Naive thymus-derived CD4-positive, alpha-beta T cell (primary cell): ENCODE measurements around the gene NCEH1. TPM values are rescaled to one million over a fixed set of nuclear protein-coding genes. Genes with fewer than 3 reads are reported as not detected.

Experiments used
- ATAC-seq: fragments of 150-1000 bp; cut with Tn5 transposase; 2 replicates; pipeline ENCODE4 v1.10.0; 2021; ENCODE audit warnings: mild to moderate bottlenecking, moderate library complexity
- CTCF ChIA-PET: fragments of 350-600 bp; sonication (Branson Sonifier 250); formaldehyde crosslinking; loops from one replicate; lab custom pipeline; 2021; ENCODE audit warnings: antibody characterized with exemption; lab: Charles Lee
- POLR2A ChIA-PET: fragments of 350-600 bp; sonication (Branson Sonifier 250); formaldehyde crosslinking; loops from one replicate; lab custom pipeline; 2021; ENCODE audit warnings: antibody characterized with exemption, inconsistent platforms; lab: Charles Lee
- DNase-seq, 9 donors: peaks; one replicate each; pipeline versions ENCODE4 v3.0.0 to v3.0.0-alpha.2; 2020 to 2022; ENCODE audit warnings: mixed read lengths in 1 of 9
- H3K27ac ChIP-seq: one replicate; pipeline ENCODE4 v1.7.0; 2013; ENCODE audit warnings: mild to moderate bottlenecking, low read depth, low read length, moderate library complexity
- H3K27me3 ChIP-seq, 2 donors: one replicate each; pipeline ENCODE4 v1.7.0; 2013; ENCODE audit warnings: low read length in 2 of 2, mild to moderate bottlenecking in 2 of 2, moderate library complexity in 2 of 2; ENCODE audit not compliant: control insufficient read depth in 2 of 2, insufficient read depth in 2 of 2
- H3K36me3 ChIP-seq, 3 experiments: 1 replicate in 2 of 3; 2 replicates in 1 of 3; pipeline ENCODE4 v1.7.0; 2013; ENCODE audit warnings: low read length in 3 of 3, mild to moderate bottlenecking in 3 of 3, moderate library complexity in 1 of 3; ENCODE audit not compliant: insufficient read depth in 3 of 3, control insufficient read depth in 2 of 3
- H3K4me1 ChIP-seq, 2 donors: one replicate each; pipeline ENCODE4 v1.7.0; 2013; ENCODE audit warnings: low read length in 2 of 2, mild to moderate bottlenecking in 2 of 2, moderate library complexity in 1 of 2; ENCODE audit not compliant: control insufficient read depth in 2 of 2, insufficient read depth in 2 of 2
- H3K4me3 ChIP-seq: 2 replicates; pipeline ENCODE4 v1.7.0; 2013; ENCODE audit warnings: mild to moderate bottlenecking, low read length
- H3K9me3 ChIP-seq, 3 experiments: 1 replicate in 2 of 3; 2 replicates in 1 of 3; pipeline ENCODE4 v1.7.0; 2013; ENCODE audit warnings: low read length in 3 of 3; ENCODE audit not compliant: control insufficient read depth in 2 of 3
- H3K27ac Mint-ChIP-seq, 9 donors: one replicate each; pipeline ENCODE4 v1.8.0; 2020 to 2022; ENCODE audit warnings: mixed read lengths in 9 of 9, mild to moderate bottlenecking in 8 of 9, moderate library complexity in 5 of 9, inconsistent platforms in 2 of 9
- H3K27me3 Mint-ChIP-seq, 5 donors: one replicate each; pipeline ENCODE4 v1.8.0; 2021 to 2022; ENCODE audit warnings: mixed read lengths in 5 of 5, mild to moderate bottlenecking in 1 of 5
- H3K36me3 Mint-ChIP-seq, 5 donors: one replicate each; pipeline ENCODE4 v1.8.0; 2020 to 2022; ENCODE audit warnings: mixed read lengths in 5 of 5, mild to moderate bottlenecking in 3 of 5, inconsistent platforms in 1 of 5
- H3K4me1 Mint-ChIP-seq, 7 donors: one replicate each; pipeline ENCODE4 v1.8.0; 2020 to 2022; ENCODE audit warnings: mixed read lengths in 7 of 7, mild to moderate bottlenecking in 3 of 7, inconsistent platforms in 1 of 7
- H3K4me3 Mint-ChIP-seq, 10 donors: one replicate each; pipeline ENCODE4 v1.8.0; 2020 to 2022; ENCODE audit warnings: mild to moderate bottlenecking in 10 of 10, mixed read lengths in 10 of 10, moderate library complexity in 6 of 10, inconsistent platforms in 2 of 10
- H3K9me3 Mint-ChIP-seq, 11 donors: one replicate each; pipeline ENCODE4 v1.8.0; 2020 to 2022; ENCODE audit warnings: mixed read lengths in 11 of 11, mild to moderate bottlenecking in 4 of 11, inconsistent platforms in 1 of 11, moderate library complexity in 1 of 11
- intact Hi-C, 2 donors: fragments of 100-400 bp; cut with micrococcal nuclease; formaldehyde crosslinking; loops; one replicate each; pipeline ENCODE4 v1.15.1; 2023
- polyA plus RNA-seq, 2 donors: library from polyadenylated mRNA; unstranded; fragments of 300-500 nt; fragmentation: Illumina TruSeq; gene quantifications; one replicate each; pipeline ENCODE4 v1.2.3, GENCODE V29; 2021
- total RNA-seq, 6 experiments: library from RNA in 5 of 6; stranded (reverse) in 5 of 6; gene quantifications; 1 replicate in 5 of 6; 2 replicates in 1 of 6; pipeline ENCODE4 v1.2.3 and lab custom pipeline; 2021 to 2026

NCEH1 gene
- total and polyA plus RNA-seq, 7 experiments from 2014 or later = 1.2 to 8.9 (median 3.5) TPM

DNA sequence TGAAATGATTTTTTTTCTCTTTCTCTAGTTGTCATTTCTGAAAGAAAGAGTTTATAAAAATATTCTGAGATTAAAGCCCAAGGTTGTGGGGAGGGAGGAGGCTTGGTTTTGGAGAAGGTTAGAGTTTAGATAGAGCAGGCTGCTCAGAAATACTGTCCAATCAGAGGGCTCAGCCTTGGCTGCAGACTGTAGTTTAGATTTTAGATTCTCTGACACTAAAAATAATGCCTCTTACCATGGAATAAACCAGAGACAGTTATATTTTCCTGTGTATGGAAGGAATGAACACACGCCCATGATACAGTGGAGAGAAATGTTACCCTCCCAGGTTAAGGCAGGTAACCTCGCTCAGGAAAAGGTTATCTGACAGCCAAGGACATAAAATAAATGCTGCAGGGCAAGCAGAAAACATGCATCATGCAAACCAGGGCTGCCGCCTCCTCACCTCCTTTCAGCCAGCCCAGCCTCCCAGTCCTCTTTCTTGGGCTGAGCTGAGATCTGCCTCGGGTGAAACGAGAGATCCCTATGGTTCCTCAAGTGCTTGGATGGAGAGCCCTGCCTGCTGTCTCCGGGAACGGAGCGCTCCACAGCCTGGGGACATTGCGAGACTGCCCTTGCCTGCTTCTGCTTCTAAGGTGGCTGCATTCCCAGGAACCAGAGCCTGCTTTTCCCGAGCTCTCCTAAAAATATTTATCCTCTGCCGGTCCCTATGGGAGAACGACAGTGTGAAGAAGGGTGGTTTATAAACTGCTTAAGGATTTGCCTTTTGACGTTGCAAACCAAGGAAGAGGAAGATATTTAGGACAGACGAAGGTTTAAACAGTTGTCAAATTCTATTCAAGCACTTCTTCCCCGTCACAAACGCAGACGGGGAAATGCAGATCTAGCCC lies 848 bp downstream of the NCEH1 start:
- Mint-ChIP-seq H3K9me3 (no peaks in the 10 kb centered on the region), H3K4me3 (peak overlapping the region; percentile 93 to 98 (median 97)), H3K27me3 (peaks cover 0 to 17% (median 0%) of the 10 kb centered on the region in 5 donors), H3K4me1 (peaks cover 12 to 26% (median 21%) of the 10 kb centered on the region in 7 donors), H3K27ac (peak overlapping the region; percentile 53 to 95 (median 82)), H3K36me3 (no peaks in the 10 kb centered on the region)
- Histone ChIP-seq H3K4me3 (peak overlapping the region; percentile 90), H3K9me3 (no peaks in the 10 kb centered on the region), H3K27ac (peak overlapping the region; percentile 45), H3K27me3 (no peaks in the 10 kb centered on the region), H3K36me3 (no peaks in the 10 kb centered on the region), H3K4me1 (peaks cover 5 to 13% of the 10 kb centered on the region in 2 donors)
- CTCF ChIA-PET = interaction anchor here (0.6 to 0.7 kb wide), 2 partner anchors 100 to 987 kb away, joined by 3 to 4 read pairs; no protein-coding TSS in a partner anchor
- DNase-seq (peak in 3 of 9 donors; percentile 8 to 24 (median 12)), ATAC-seq (peak; percentile 3)
- POLR2A ChIA-PET = interaction anchor here (0.6 kb wide), 1 partner anchor 12 kb away, joined by 3 read pairs; no protein-coding TSS in a partner anchor
- intact Hi-C loops = loop anchor here in 1 of 2 donors (2.0 kb wide), 1 partner anchor 603 kb away; no protein-coding TSS in a partner anchor

DNA sequence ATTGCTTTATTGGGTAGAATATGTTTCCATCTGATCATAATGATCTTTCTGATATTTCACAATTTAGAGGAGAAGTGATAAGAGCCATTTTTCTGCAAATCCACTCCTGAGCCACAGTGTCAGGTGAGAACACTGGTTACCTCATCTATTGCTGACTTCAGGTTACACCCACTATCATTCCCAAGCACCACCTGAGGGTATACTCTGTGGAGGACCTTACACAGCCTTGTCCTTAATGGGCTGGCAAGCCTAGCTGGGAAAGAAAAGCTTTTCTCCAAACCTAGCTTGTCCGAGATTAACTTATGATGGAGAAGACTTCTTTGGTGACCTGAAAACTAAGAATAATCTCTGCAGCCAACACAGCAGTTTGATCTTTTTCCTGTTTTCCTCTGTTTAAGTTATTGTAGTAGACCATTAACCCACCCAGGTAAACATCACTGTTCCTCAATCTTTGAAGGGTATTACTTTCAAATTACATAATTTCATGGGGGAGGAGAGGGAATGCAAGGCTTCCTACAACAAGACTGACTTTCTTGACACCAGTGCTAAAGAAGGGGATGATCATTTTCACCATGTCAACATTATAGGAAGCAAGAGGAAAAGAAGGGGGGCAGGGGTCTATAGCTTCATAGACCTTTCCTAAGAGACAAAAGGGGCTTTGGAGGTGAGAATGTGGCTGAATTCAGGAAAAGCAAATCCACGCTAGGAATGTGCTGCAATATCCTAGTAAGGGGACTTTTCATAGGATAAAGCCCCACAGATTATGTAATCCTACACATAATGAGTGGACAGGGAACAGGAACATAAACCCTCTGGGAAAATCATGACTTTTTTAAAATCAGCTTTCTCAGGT lies 1.7 kb downstream of the NCEH1 start:
- H3K4me1 Mint-ChIP-seq = peaks cover 14 to 29% (median 21%) of the 10 kb centered on the region in 7 donors
- no peaks in the 10 kb centered on the region for H3K9me3 Mint-ChIP-seq
- no peaks in the 10 kb centered on the region for H3K36me3 Mint-ChIP-seq
- Histone ChIP-seq H3K9me3 (no peaks in the 10 kb centered on the region), H3K4me1 (peaks cover 5 to 13% of the 10 kb centered on the region in 2 donors), H3K4me3 (peak overlapping the region; percentile 90), H3K36me3 (no peaks in the 10 kb centered on the region), H3K27ac (no peak overlapping the region), H3K27me3 (no peaks in the 10 kb centered on the region)
- ATAC-seq (no peak), DNase-seq (no peak)
- ChIA-PET CTCF (interaction anchor here (1.1 kb wide), 1 partner anchor 36 kb away, joined by 3 read pairs; no protein-coding TSS in a partner anchor), POLR2A (interaction anchor here (0.6 kb wide), 1 partner anchor 12 kb away, joined by 3 read pairs; no protein-coding TSS in a partner anchor)
- H3K4me3 Mint-ChIP-seq = peak overlapping the region; percentile 49 to 98 (median 97)
- intact Hi-C loops = no loop called here
- peaks cover 0 to 17% (median 0%) of the 10 kb centered on the region in 5 donors for H3K27me3 Mint-ChIP-seq
- peak overlapping the region in 1 of 9 donors; percentile 82 for H3K27ac Mint-ChIP-seq

GRCh38 chr3:172707967-172708366 lies 2.9 kb downstream of the NCEH1 start:
- ATAC-seq = no peak

GRCh38 chr3:172707030-172707429 lies 3.8 kb downstream of the NCEH1 start:
- ATAC-seq (no peak), DNase-seq (no peak)
- Histone ChIP-seq H3K4me1 (peaks cover 5 to 13% of the 10 kb centered on the region in 2 donors), H3K9me3 (no peaks in the 10 kb centered on the region), H3K4me3 (no peak overlapping the region), H3K36me3 (no peaks in the 10 kb centered on the region), H3K27ac (no peak overlapping the region), H3K27me3 (no peaks in the 10 kb centered on the region)
- Mint-ChIP-seq H3K9me3 (no peaks in the 10 kb centered on the region), H3K36me3 (peaks cover 0 to under 1% (median 0%) of the 10 kb centered on the region in 5 donors), H3K4me1 (peaks cover 15 to 34% (median 22%) of the 10 kb centered on the region in 7 donors), H3K4me3 (no peak overlapping the region), H3K27ac (no peak overlapping the region), H3K27me3 (peaks cover 0 to 5% (median 0%) of the 10 kb centered on the region in 5 donors)
- POLR2A ChIA-PET = interaction anchor here (0.7 kb wide), 1 partner anchor 1209 kb away, joined by 3 read pairs; no protein-coding TSS in a partner anchor
- intact Hi-C loops = no loop called here
- CTCF ChIA-PET = no interaction called here

More at GRCh38 chr3:172707967-172708366, 2.9 kb downstream of the NCEH1 start:
- Mint-ChIP-seq H3K36me3 (no peaks in the 10 kb centered on the region), H3K9me3 (no peaks in the 10 kb centered on the region), H3K4me3 (no peak overlapping the region), H3K4me1 (peaks cover 14 to 34% (median 21%) of the 10 kb centered on the region in 7 donors), H3K27ac (peak overlapping the region in 1 of 9 donors; percentile 25), H3K27me3 (peaks cover 0 to 10% (median 0%) of the 10 kb centered on the region in 5 donors)
- Histone ChIP-seq H3K9me3 (no peaks in the 10 kb centered on the region), H3K4me3 (no peak overlapping the region), H3K4me1 (peaks cover 5 to 13% of the 10 kb centered on the region in 2 donors), H3K27ac (no peak overlapping the region), H3K27me3 (no peaks in the 10 kb centered on the region), H3K36me3 (no peaks in the 10 kb centered on the region)
- intact Hi-C loops = no loop called here
- DNase-seq = no peak
- ChIA-PET CTCF (interaction anchor here (1.1 kb wide), 1 partner anchor 34 kb away, joined by 3 read pairs; no protein-coding TSS in a partner anchor), POLR2A (no interaction called here)

GRCh38 chr3:172705170-172705569 lies 5.7 kb downstream of the NCEH1 start:
- Histone ChIP-seq H3K4me1 (peaks cover 5 to 13% of the 10 kb centered on the region in 2 donors), H3K27me3 (no peaks in the 10 kb centered on the region), H3K4me3 (no peak overlapping the region), H3K27ac (no peak overlapping the region), H3K9me3 (no peaks in the 10 kb centered on the region), H3K36me3 (no peaks in the 10 kb centered on the region)
- intact Hi-C loops = no loop called here
- POLR2A ChIA-PET = no interaction called here
- H3K36me3 Mint-ChIP-seq = peaks cover 0 to 9% (median 0%) of the 10 kb centered on the region in 5 donors
- ATAC-seq (no peak), DNase-seq (no peak)
- CTCF ChIA-PET = no interaction called here
- H3K4me3 Mint-ChIP-seq = no peak overlapping the region
- H3K27me3 Mint-ChIP-seq = peaks cover 0 to 2% (median 0%) of the 10 kb centered on the region in 5 donors
- H3K4me1 Mint-ChIP-seq = peaks cover 16 to 27% (median 18%) of the 10 kb centered on the region in 7 donors
- no peaks in the 10 kb centered on the region for H3K9me3 Mint-ChIP-seq
- peak overlapping the region in 1 of 9 donors; percentile 59 for H3K27ac Mint-ChIP-seq

DNA sequence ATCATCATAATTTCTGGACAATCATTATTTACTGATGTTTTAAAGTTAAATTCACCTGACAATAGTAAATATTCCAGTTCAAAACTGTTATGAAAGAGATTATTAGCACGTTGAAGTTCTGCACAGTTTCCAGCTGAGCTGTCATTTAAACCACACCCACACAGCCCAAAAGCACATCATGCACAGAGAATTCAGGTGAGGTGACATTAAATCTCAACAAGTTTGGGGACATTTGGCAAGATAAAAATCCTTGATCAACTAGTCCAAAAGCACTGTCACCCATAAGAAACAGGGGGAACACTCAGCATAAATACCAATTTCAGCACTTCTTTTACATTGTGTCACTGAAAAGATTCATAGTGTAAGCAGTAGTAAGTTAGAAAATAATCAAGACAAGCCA lies 6.9 kb downstream of the NCEH1 start:
- H3K36me3 Mint-ChIP-seq = peaks cover 0 to 9% (median 0%) of the 10 kb centered on the region in 5 donors
- H3K27me3 Mint-ChIP-seq = no peaks in the 10 kb centered on the region
- ATAC-seq = no peak
- Histone ChIP-seq H3K4me3 (no peak overlapping the region), H3K36me3 (no peaks in the 10 kb centered on the region), H3K27me3 (no peaks in the 10 kb centered on the region), H3K4me1 (peaks cover under 1 to 3% of the 10 kb centered on the region in 2 donors), H3K9me3 (no peaks in the 10 kb centered on the region), H3K27ac (no peak overlapping the region)
- ChIA-PET CTCF (no interaction called here), POLR2A (no interaction called here)
- H3K9me3 Mint-ChIP-seq = no peaks in the 10 kb centered on the region
- no peak for DNase-seq
- no peak overlapping the region for H3K27ac Mint-ChIP-seq
- no peak overlapping the region for H3K4me3 Mint-ChIP-seq
- intact Hi-C loops = no loop called here
- peaks cover 5 to 19% (median 9%) of the 10 kb centered on the region in 7 donors for H3K4me1 Mint-ChIP-seq
